ENCODE results near the gene ZNF333.

ZNF333 gene

GRCh38 chr19:14694641-14695266 is 4.9 kb downstream of the ZNF333 start:
- Histone ChIP-seq H3K4me3 (no peak overlapping the region), H3K27ac (no peak overlapping the region)

DNA sequence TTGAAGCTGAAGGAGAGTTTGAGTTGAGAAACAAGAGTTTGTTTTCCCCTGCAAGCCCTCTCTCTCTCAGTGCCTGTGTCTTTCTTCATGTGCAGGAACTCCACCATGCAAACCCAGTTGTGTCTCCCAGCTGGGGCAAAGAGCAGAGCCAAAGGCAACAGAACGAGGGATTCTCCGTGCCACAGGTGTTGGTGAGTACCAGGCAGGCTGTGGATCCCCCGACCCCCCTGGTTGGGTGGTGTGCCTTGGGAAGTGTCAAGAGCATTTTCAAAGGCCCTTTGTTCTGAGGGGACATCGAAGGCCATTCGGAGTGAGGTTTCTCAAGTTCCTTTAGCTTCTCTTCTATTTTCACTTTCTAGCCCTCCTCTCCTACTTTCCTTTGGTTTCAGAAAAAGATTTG is 5.6 kb downstream of the ZNF333 start:
- Histone ChIP-seq H3K4me3 (no peak overlapping the region), H3K27ac (no peak overlapping the region)

GRCh38 chr19:14699641-14700040 is 9.8 kb downstream of the ZNF333 start:
- no peak overlapping the region for H3K27ac ChIP-seq
- H3K4me3 ChIP-seq, result no peak overlapping the region

- H3K4me3 ChIP-seq, result no peak overlapping the region
- H3K27ac ChIP-seq, result no peak overlapping the region
These were observed 11.0 kb downstream of the ZNF333 start for GRCh38 chr19:14700711-14701375.

- Histone ChIP-seq H3K27ac (no peak overlapping the region), H3K4me3 (no peak overlapping the region)
These were observed 14.0 kb downstream of the ZNF333 start for GRCh38 chr19:14703833-14704232.

- Histone ChIP-seq H3K4me3 (no peak overlapping the region), H3K27ac (no peak overlapping the region)
These were observed 14.6 kb downstream of the ZNF333 start for GRCh38 chr19:14704450-14704849.

DNA sequence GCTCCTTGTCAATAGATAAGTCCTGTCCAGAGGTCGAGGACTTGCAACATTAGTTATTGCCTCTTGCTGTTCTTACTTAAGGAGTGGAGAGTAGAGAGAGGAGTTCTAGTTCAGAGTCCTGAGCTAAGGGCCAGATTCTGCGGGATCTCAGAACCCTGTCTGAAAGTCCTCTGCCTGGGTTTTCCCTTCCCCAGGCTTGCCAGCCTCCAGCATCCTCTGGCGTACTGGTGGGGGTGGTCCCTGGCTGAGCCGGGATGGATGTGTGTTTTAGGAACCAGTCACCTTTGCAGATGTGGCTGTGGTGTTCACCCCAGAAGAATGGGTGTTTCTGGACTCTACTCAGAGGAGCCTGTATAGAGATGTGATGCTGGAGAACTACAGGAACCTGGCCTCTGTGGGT is 26.0 kb downstream of the ZNF333 start:
- H3K4me3 ChIP-seq, result no peak overlapping the region
- no peak overlapping the region for H3K27ac ChIP-seq

- H3K27ac ChIP-seq, result no peak overlapping the region
- no peak overlapping the region for H3K4me3 ChIP-seq
These were observed 28.8 kb downstream of the ZNF333 start for GRCh38 chr19:14718522-14719116.

- Histone ChIP-seq H3K27ac (no peak overlapping the region), H3K4me3 (no peak overlapping the region)
These were observed 29.3 kb downstream of the ZNF333 start for GRCh38 chr19:14719162-14719561.

DNA sequence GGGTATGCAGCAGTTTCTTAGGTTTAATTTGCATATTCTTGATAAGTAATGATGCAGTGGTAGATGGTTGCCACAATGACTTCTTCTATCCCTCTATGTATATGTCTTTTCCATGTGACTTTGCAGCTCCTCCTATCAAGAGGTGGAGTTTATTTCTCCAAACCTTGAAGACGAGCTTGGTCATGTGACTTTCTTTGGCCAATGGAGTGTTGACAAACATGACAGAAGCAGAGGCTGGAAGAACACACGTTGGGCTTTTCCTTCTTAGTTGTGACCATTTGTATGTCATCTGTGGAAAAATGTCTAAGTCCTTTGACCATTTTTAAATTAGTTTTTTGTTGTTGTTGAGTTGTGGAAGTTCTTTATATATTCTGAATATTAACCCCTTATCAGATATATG is 32.3 kb downstream of the ZNF333 start:
- H3K27ac ChIP-seq, result no peak overlapping the region
- no peak overlapping the region for H3K4me3 ChIP-seq

- Histone ChIP-seq H3K4me3 (no peak overlapping the region), H3K27ac (no peak overlapping the region)
These were observed 38.7 kb downstream of the ZNF333 start for GRCh38 chr19:14728595-14728994.

GRCh38 chr19:14731200-14731599 is 41.4 kb downstream of the ZNF333 start:
- no peak overlapping the region for H3K27ac ChIP-seq
- H3K4me3 ChIP-seq, result no peak overlapping the region

DNA sequence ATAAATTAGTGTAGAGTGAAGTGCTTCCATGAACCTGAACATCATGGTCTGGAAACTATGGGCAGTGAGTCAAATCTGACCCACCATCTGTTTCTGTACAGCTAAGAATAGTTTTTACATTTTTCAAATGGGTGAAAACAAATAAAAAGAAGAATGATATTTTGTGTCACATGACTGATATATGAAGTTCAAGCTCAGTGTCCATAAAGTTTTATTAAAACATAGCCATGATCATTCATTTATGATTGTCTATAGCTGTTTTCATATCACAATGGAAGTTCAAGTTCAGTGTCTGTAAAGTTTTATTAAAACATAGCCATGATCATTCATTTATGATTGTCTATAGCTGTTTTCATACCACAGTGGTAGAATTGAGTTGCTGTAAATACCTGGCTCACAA is 42.7 kb downstream of the ZNF333 start:
- no peak overlapping the region for H3K4me3 ChIP-seq
- H3K27ac ChIP-seq, result no peak overlapping the region

- no peak overlapping the region for H3K4me3 ChIP-seq
- H3K27ac ChIP-seq, result no peak overlapping the region
These were observed 43.7 kb downstream of the ZNF333 start for GRCh38 chr19:14733574-14733973.

DNA sequence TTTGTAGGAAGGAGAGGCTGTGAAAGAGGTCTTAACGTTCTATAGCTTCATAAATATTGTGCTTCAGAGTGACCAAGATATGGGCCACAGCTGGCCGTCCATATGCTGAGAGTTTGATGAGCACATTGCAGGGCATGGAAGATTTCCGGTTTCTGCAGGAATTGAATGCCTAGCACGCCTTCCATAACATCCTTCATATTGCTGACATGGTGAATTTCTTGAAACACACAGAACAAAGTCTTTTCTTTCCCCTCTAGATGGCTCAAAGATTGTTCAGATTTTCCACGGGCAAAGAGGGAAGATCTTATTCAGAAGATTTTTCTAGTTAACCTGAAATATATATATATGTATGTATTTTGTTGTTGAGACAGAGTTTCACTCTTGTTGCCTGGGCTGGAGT is 46.1 kb downstream of the ZNF333 start:
- H3K4me3 ChIP-seq, result no peak overlapping the region

GRCh38 chr19:14746886-14747285 is 57.0 kb downstream of the ZNF333 start:
- Histone ChIP-seq H3K4me3 (no peak overlapping the region), H3K27ac (no peak overlapping the region)

More for the DNA sequence above, 46.1 kb downstream of the ZNF333 start:
- no peak overlapping the region for H3K27ac ChIP-seq

DNA sequence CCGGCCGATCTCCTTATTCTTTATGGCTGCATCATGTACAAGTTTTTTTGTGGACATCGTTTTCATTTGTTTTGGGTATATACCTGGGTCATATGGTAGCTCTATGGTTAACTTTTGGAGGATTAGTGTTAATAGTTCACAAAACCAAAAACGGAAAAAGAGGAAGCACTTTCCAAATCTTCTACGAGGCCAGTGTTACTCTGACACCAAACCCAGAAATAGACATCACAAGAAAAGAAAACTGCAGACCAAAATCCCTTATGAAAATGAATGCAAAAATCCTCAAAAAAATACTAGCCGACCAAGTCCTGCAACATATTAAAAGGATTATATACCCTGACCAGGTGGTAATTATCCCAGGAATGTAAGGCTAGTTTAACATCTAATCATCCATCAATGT is 58.8 kb downstream of the ZNF333 start:
- no peak overlapping the region for H3K27ac ChIP-seq

DNA sequence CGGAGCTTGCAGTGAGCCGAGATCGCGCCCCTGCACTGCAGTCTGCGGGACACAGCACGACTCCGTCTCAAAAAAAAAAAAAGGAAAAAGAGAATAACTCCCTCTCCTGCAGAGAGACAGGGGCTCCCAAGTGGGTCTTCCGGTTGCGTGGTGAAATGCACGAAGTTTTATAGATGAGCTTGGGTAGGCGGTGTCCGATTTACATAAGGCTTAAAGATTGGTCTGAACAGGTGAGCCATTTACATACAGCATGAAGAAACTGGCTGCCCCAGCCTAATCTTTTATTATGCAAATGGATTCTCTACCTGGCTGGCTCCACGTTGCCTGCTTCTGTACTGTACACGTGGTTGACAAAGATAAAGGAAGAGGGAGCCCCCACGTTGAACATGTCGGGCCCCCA is 69.0 kb downstream of the ZNF333 start:
- peak overlapping the region in 1 of 7 experiments; percentile 19 for H3K4me3 ChIP-seq

More for the DNA sequence above, 58.8 kb downstream of the ZNF333 start:
- no peak overlapping the region for H3K4me3 ChIP-seq

DNA sequence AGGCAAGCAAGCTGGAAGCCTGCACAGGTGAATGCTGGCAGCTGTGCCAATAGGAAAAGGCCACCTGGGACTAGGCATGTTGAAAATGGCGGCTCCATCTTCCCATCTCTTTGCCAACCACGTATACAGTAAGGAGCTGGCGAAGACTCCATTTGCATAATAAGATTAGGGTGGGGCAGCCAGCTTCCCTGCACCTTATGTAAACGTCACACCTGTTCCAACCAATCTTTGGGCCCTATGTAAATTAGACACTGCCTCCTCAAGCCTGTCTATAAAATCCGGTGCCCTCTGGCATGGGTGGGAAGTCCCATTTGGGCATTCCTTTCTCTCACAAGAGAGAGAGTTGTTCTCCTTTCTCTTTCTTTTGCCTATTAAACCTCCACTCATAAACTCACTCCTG is 71.8 kb downstream of the ZNF333 start:
- no peak overlapping the region for H3K4me3 ChIP-seq
- H3K27ac ChIP-seq, result peak overlapping the region in 1 of 21 experiments; percentile 21

More for the DNA sequence above, 69.0 kb downstream of the ZNF333 start:
- H3K27ac ChIP-seq, result no peak overlapping the region

DNA sequence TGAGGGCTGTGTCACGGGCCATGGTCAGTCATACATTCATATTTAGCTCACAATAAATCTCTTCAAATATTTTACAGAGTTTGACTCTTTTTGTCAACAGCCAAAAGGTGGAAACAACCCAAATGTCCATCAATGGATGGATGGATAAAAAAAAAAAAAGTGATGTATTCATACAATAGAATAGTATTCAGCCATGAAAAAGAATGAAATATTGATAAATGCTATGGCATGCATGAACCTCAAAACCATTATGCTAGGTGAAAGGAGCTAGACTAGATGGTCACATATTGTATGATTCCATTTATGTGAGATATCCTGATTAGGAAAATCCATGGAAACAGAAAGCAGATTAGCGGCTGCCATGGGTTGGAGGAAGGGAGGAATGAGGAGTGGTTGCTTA is 72.3 kb downstream of the ZNF333 start:
- Histone ChIP-seq H3K4me3 (no peak overlapping the region), H3K27ac (no peak overlapping the region)

DNA sequence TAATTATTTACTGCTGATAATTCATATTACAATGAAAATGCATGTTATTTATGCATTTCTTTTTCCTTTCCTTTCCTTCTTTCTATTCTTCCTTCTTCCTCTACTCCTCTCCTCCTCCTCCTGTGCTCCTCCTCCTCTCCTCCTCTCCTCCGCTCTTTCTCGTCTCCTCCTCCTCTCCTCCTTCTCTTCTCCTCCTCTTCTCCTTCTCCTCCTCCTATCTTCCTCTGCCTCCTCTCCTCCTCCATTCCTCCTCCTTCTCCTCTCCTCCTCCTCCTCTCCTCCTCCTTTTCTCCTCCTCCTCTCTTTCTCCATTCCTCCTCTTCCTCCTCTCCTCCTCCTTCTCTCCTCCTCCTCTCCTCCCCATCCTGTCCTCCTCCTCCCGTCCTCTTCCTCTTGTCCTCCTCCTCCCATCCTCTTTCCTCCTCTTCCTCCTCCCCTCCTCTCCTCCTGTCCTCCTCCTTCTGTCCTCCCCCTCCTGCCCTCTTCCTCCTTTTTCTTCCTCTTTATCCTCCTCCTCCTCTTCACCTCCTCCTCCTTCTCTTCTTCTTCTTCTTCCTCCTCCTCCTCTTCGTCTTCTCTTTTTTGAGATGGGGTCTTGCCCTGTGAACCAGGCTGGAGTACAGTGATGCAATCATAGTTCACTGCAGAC is 73.8 kb downstream of the ZNF333 start:
- Histone ChIP-seq H3K27ac (no peak overlapping the region), H3K4me3 (no peak overlapping the region)

Measured in skin epidermis (tissue), 12 donors.